Caco-2 (cell line): ENCODE results near the gene FGFR3. TPM values are rescaled to one million over a fixed set of nuclear protein-coding genes. Genes with fewer than 3 reads are reported as not detected.

Experiments
- BruUV-seq: library from RNA; stranded (reverse); fragments of 400-500 nt; replicated peaks from 2 replicates; lab custom pipeline; 2021; lab: Mats Ljungman, UMichigan
- CTCF ChIA-PET: fragments of 300-600 bp; sonication (Branson Sonifier 250); formaldehyde crosslinking; loops from one replicate; lab custom pipeline; 2022; ENCODE audit warnings: antibody characterized with exemption; lab: Charles Lee
- POLR2A ChIA-PET: fragments of 300-600 bp; sonication (Branson Sonifier 250); formaldehyde crosslinking; loops from one replicate; lab custom pipeline; 2022; ENCODE audit warnings: antibody characterized with exemption; lab: Charles Lee
- DNase-seq, 2 experiments: peaks; one replicate each; pipeline versions ENCODE4 v3.0.0 to v3.0.0-alpha.2; 2020 to 2022
- H3K27me3 ChIP-seq: replicated peaks from 2 replicates; pipeline ENCODE4 v1.6.0; 2011; ENCODE audit warnings: low read length; ENCODE audit not compliant: control insufficient read depth, insufficient read depth
- H3K36me3 ChIP-seq: 2 replicates; pipeline ENCODE4 v1.5.1; 2011; ENCODE audit warnings: low read length; ENCODE audit not compliant: control insufficient read depth, insufficient read depth
- H3K4me1 ChIP-seq: fragments of 250-450 bp; sonication (Bioruptor Pico); 2 replicates; pipeline ENCODE4 v1.5.1; 2020; ENCODE audit warnings: mild to moderate bottlenecking
- H3K4me3 ChIP-seq: 2 replicates; pipeline ENCODE4 v1.5.1; 2011; ENCODE audit warnings: low read depth, mild to moderate bottlenecking, control low read depth, low read length
- H3K9me3 ChIP-seq: fragments of 250-450 bp; sonication (Bioruptor Pico); 2 replicates; pipeline ENCODE4 v1.5.1; 2020; ENCODE audit warnings: mild to moderate bottlenecking, moderate library complexity
- H3K27ac Mint-ChIP-seq: one replicate; pipeline ENCODE4 v1.8.0; 2022; ENCODE audit warnings: mixed read lengths; ENCODE audit not compliant: unreplicated experiment
- H3K27me3 Mint-ChIP-seq: one replicate; pipeline ENCODE4 v1.8.0; 2022; ENCODE audit warnings: mixed read lengths; ENCODE audit not compliant: insufficient read depth, unreplicated experiment
- H3K36me3 Mint-ChIP-seq: one replicate; pipeline ENCODE4 v1.8.0; 2022; ENCODE audit warnings: mild to moderate bottlenecking, mixed read lengths; ENCODE audit not compliant: insufficient read depth, unreplicated experiment
- H3K4me1 Mint-ChIP-seq: one replicate; pipeline ENCODE4 v1.8.0; 2022; ENCODE audit warnings: low read depth, mixed read lengths; ENCODE audit not compliant: unreplicated experiment
- H3K4me3 Mint-ChIP-seq: one replicate; pipeline ENCODE4 v1.8.0; 2022; ENCODE audit warnings: mild to moderate bottlenecking, moderate library complexity, mixed read lengths; ENCODE audit not compliant: unreplicated experiment
- H3K9me3 Mint-ChIP-seq: one replicate; pipeline ENCODE4 v1.8.0; 2022; ENCODE audit warnings: mixed read lengths; ENCODE audit not compliant: unreplicated experiment
- intact Hi-C: fragments of 100-400 bp; cut with micrococcal nuclease; formaldehyde crosslinking; loops from one replicate; pipeline ENCODE4 v1.10.0; 2022; ENCODE audit not compliant: unreplicated experiment
- total RNA-seq: library from RNA; stranded (reverse); gene quantifications from 2 replicates; pipeline ENCODE4 v1.2.3, GENCODE V29; 2022
- TF ChIP-seq, protein P1 (sequence below), 2 experiments: fragments of 200-600 bp in 1 of 2; IDR thresholded peaks; 1 replicate in 1 of 2; 2 replicates in 1 of 2; pipeline versions ENCODE4 v1.5.1 to v1.8.0; 2011 to 2022; ENCODE audit warnings: antibody characterized with exemption in 1 of 2, control low read depth in 1 of 2, inconsistent platforms in 1 of 2, low read depth in 1 of 2, low read length in 1 of 2, mild to moderate bottlenecking in 1 of 2, moderate library complexity in 1 of 2; ENCODE audit not compliant: insufficient read depth in 1 of 2, severe bottlenecking in 1 of 2, unreplicated experiment in 1 of 2

FGFR3 gene
- total RNA-seq, 1 experiment from 2014 or later, result 132 TPM

DNA sequence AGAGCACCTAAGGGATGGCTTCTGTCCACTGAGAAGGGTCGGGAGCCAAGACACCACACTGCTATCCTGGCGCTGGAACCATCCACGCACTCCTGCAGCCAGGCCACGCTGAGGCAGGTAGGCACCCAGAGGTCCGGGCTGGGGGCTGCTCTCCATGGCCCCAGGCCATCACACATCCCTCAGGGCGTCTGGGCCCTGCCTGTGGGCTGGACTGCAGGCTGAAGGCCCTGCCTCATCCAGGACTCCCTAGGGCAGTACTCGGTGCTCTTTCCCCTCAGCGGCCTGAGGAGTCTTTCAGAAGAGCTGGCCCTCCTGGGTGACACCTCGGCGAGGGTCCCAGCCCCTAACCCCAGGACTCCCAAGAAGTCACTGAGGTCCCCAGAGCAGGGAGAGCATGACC, 17.7 kb downstream of the FGFR3 start:
- H3K36me3 Mint-ChIP-seq, result peaks cover 48% of the 10 kb centered on the region
- POLR2A ChIA-PET, result no interaction called here
- BruUV-seq, result no TSS peak

DNA sequence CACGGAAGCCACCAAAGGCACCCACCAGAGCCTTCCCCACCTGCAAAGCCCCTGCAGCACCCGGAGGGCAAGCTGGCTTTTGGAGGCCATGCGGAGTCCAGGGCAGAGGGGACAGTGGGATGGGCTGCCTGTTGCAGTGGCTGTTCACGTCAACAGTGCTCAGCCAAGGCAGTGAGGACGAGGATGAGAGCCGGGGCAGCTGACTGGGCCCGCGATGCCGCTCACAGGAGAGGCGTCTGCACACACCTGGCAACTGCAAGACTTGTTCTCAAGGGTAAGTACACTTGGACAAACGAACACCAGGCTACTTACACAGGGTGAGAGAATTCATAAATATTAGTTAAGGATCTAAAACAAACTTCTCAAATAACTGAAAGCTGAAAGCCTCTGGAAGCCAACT, 19.6 kb downstream of the FGFR3 start:
- CTCF ChIA-PET, result interaction anchor here (1.0 to 1.2 kb wide), 3 partner anchors 12 to 87 kb away, joined by 4 to 8 read pairs (median 5); no protein-coding TSS in a partner anchor
- Histone ChIP-seq H3K4me1 (peaks cover 4% of the 10 kb centered on the region; the same call in 1 of the 2 replicates), H3K4me3 (no peak overlapping the region), H3K36me3 (peaks cover 1% of the 10 kb centered on the region), H3K27me3 (no peaks in the 10 kb centered on the region), H3K9me3 (no peaks in the 10 kb centered on the region)
- POLR2A ChIA-PET, result no interaction called here
- H3K9me3 Mint-ChIP-seq, result no peaks in the 10 kb centered on the region
- no peaks in the 10 kb centered on the region for H3K27me3 Mint-ChIP-seq
- TSS peak; percentile 43 for BruUV-seq
- intact Hi-C loops, result no loop called here
- no peak overlapping the region for H3K27ac Mint-ChIP-seq
- no peak for DNase-seq
- TF ChIP-seq, protein P1, sequence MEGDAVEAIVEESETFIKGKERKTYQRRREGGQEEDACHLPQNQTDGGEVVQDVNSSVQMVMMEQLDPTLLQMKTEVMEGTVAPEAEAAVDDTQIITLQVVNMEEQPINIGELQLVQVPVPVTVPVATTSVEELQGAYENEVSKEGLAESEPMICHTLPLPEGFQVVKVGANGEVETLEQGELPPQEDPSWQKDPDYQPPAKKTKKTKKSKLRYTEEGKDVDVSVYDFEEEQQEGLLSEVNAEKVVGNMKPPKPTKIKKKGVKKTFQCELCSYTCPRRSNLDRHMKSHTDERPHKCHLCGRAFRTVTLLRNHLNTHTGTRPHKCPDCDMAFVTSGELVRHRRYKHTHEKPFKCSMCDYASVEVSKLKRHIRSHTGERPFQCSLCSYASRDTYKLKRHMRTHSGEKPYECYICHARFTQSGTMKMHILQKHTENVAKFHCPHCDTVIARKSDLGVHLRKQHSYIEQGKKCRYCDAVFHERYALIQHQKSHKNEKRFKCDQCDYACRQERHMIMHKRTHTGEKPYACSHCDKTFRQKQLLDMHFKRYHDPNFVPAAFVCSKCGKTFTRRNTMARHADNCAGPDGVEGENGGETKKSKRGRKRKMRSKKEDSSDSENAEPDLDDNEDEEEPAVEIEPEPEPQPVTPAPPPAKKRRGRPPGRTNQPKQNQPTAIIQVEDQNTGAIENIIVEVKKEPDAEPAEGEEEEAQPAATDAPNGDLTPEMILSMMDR (IDR thresholded peaks at IDR 0.05; ENCODE audit: insufficient read depth in 1 of 2, low read depth in 1 of 2, low read length in 1 of 2, severe bottlenecking in 1 of 2, unreplicated experiment in 1 of 2), result no peak
- no peaks in the 10 kb centered on the region for H3K4me1 Mint-ChIP-seq
- H3K4me3 Mint-ChIP-seq, result no peak overlapping the region
- H3K36me3 Mint-ChIP-seq, result peaks cover 50% of the 10 kb centered on the region

More for the DNA sequence above, 17.7 kb downstream of the FGFR3 start:
- Mint-ChIP-seq H3K9me3 (no peaks in the 10 kb centered on the region), H3K27ac (no peak overlapping the region), H3K4me1 (no peaks in the 10 kb centered on the region), H3K4me3 (no peak overlapping the region), H3K27me3 (no peaks in the 10 kb centered on the region)
- DNase-seq, result no peak
- Histone ChIP-seq H3K4me3 (no peak overlapping the region), H3K36me3 (peaks cover 1% of the 10 kb centered on the region), H3K9me3 (no peaks in the 10 kb centered on the region), H3K4me1 (peaks cover 4% of the 10 kb centered on the region; the same call in 1 of the 2 replicates), H3K27me3 (no peaks in the 10 kb centered on the region)
- CTCF ChIA-PET, result interaction anchor here (0.7 to 3.1 kb wide), 5 partner anchors 26 to 81 kb away, joined by 3 to 23 read pairs (median 4); no protein-coding TSS in a partner anchor
- intact Hi-C loops, result loop anchor here (1.0 kb wide), 3 partner anchors 15 to 62 kb away; no protein-coding TSS in a partner anchor
- TF ChIP-seq, protein P1 (IDR thresholded peaks at IDR 0.05; ENCODE audit: insufficient read depth in 1 of 2, low read depth in 1 of 2, low read length in 1 of 2, severe bottlenecking in 1 of 2, unreplicated experiment in 1 of 2), result no peak

DNA sequence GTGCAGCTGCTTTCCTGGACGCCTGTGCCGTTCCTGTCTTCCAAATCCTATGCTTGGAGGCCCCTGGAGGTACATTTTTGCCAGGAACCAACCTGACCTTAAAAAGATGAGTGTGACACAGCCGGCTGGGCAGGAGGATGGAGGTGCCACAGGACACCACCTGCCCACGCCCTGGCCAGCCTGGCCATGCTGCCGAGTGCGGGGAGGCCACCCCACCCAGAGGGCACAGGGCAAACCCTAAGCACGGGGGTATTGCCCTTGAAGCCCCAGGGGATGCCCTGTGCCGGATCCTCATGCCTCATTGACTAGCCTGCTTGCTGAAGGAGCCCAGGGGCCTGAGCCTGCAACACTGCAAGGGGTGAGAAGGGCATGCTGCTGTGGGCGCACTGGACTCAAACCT, 20.1 kb downstream of the FGFR3 start:
- ChIA-PET CTCF (interaction anchor here (1.0 to 1.2 kb wide), 3 partner anchors 13 to 86 kb away, joined by 4 to 8 read pairs (median 5); no protein-coding TSS in a partner anchor), POLR2A (no interaction called here)
- Histone ChIP-seq H3K4me3 (no peak overlapping the region), H3K27me3 (no peaks in the 10 kb centered on the region), H3K36me3 (peaks cover 1% of the 10 kb centered on the region), H3K4me1 (peaks cover 4% of the 10 kb centered on the region; the same call in 1 of the 2 replicates), H3K9me3 (no peaks in the 10 kb centered on the region)
- no peaks in the 10 kb centered on the region for H3K9me3 Mint-ChIP-seq
- H3K4me3 Mint-ChIP-seq, result no peak overlapping the region
- H3K4me1 Mint-ChIP-seq, result no peaks in the 10 kb centered on the region
- H3K27me3 Mint-ChIP-seq, result no peaks in the 10 kb centered on the region
- BruUV-seq, result no TSS peak
- intact Hi-C loops, result no loop called here
- no peak for DNase-seq
- H3K27ac Mint-ChIP-seq, result no peak overlapping the region
- TF ChIP-seq, protein P1 (IDR thresholded peaks at IDR 0.05; ENCODE audit: insufficient read depth in 1 of 2, low read depth in 1 of 2, low read length in 1 of 2, severe bottlenecking in 1 of 2, unreplicated experiment in 1 of 2), result no peak
- H3K36me3 Mint-ChIP-seq, result peaks cover 50% of the 10 kb centered on the region
